ENCODE data around the gene YWHAE.

- TF ChIP-seq CTCF (IDR thresholded peaks at IDR 0.05) (no peak), POLR2A (IDR thresholded peaks at IDR 0.05) (no peak)
Observed at GRCh38 chr17:1366234-1366633, 33.8 kb downstream of the YWHAE start.

Data from testis (tissue), 2 donors.